ENCODE results near the gene RIMS1. TPM values are rescaled to one million over a fixed set of nuclear protein-coding genes. Genes with fewer than 3 reads are reported as not detected.

RIMS1 gene
- not detected in 2 replicates for total RNA-seq (2014; rRNA removed; shearing (Covaris generic))
- polyA plus RNA-seq (2015; cell fraction: cytosol; rRNA removed) = not detected in 2 replicates
- polyA plus RNA-seq (2015; cell fraction: nucleus; rRNA removed) = not detected in 2 replicates

DNA sequence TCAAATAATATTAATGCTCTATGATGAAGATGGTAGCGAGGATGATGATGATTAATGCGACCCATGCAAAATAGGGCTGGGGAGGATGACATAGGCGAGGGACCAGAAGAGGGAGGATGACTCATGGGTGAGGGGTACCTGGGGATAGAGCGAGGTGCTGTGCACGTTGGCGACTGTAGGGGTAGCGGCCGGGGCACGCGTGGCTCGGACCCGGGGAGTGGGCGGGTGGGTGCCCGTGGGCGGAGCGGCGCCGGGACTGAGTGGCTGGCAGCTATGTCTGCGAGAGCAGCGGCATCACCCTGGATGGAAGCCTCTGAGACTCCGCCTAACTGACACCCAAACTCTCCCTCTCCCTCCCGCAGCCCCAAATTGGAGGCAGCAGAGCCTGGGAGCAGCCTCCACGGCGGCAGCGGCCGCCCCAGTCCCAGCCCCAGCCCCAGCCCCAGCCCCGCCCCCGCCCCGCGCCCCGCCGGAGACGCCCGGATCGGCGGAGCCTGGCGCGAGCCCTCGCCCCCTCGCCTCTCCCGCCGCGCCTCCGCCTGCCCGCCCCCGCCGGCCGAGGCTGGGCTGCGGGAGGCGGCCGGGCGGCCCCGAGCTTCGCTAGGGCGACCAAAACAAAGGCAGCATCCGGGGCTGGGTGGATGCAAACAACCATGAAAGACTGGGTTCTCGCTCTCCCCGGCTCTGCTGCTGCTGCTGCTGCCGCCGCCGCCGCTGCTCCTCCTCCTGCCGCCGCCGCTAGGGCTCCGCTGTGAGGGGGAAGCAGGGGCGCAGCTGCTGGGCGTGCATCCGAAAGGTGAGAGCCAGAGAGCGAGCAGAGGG, at the start of gene RIMS1:
TSS of gene RIMS1 (plus strand) at position 367 of the 822 bp plus-strand sequence. CDS start 474 bp downstream, outside the sequence.
- in situ Hi-C loops (cut with HindIII; ENCODE audit: low pct_unique_long_range_greater_than_20kb, low sequenced_read_pairs) = no loop called here
- peak; percentile 2 for DNase-seq (ENCODE audit: low read depth, low spot score)

DNA sequence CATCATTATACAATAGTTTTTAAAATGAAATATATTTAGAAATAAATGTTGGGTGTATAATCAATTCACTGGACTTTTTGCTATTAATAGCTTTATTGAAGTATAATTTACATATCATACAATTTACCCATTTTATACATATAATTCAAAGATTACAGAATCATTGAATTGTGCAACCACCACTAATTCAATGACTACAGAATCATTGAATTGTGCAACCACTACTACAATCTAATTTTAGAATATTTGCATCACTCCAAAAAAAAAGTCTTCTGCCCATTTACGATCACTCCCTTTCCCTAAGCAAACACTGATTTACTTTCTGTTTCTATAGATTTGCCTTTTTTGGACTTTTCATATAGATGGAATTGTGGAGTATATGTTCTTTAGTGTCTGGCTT, 35.1 kb upstream of the RIMS1 start:
- no peak for DNase-seq (ENCODE audit: low read depth, low spot score)
- in situ Hi-C loops (cut with HindIII; ENCODE audit: low pct_unique_long_range_greater_than_20kb, low sequenced_read_pairs) = no loop called here

- DNase-seq (ENCODE audit: low read depth, low spot score) = no peak
- in situ Hi-C loops (cut with HindIII; ENCODE audit: low pct_unique_long_range_greater_than_20kb, low sequenced_read_pairs) = no loop called here
Measured at GRCh38 chr6:71852948-71853347, 33.4 kb upstream of the RIMS1 start.

GRCh38 chr6:71855406-71855805, 30.9 kb upstream of the RIMS1 start:
- in situ Hi-C loops (cut with HindIII; ENCODE audit: low pct_unique_long_range_greater_than_20kb, low sequenced_read_pairs) = no loop called here

DNA sequence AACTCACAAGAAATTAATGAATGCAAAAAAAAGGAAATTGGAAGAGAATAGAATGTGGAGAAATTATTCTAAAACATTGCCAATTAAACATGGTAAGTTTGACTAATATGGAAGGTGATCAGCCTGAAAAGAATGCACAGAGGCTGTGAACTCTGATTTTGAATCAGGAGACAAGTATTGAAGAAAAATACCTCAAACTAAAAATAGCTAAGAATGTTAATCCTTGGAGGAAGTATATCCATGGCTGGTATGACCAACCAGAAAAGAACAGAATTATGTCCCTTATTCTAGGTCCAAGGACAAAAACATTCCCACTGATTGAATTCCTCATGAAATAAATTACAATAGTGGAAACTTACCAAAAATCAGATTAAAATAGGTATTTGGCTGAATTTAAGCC, 7.3 kb upstream of the RIMS1 start:
- DNase-seq (ENCODE audit: low read depth, low spot score) = no peak
- in situ Hi-C loops (cut with HindIII; ENCODE audit: low pct_unique_long_range_greater_than_20kb, low sequenced_read_pairs) = no loop called here

More at GRCh38 chr6:71855406-71855805, 30.9 kb upstream of the RIMS1 start:
- peak; percentile 2 for DNase-seq (ENCODE audit: low read depth, low spot score)

- in situ Hi-C loops (cut with HindIII; ENCODE audit: low pct_unique_long_range_greater_than_20kb, low sequenced_read_pairs) = no loop called here
Measured at GRCh38 chr6:71887006-71887743, 825 bp downstream of the RIMS1 start.

GRCh38 chr6:71887744-71888230, 1.4 kb downstream of the RIMS1 start:
- in situ Hi-C loops (cut with HindIII; ENCODE audit: low pct_unique_long_range_greater_than_20kb, low sequenced_read_pairs) = no loop called here
- DNase-seq (ENCODE audit: low read depth, low spot score) = no peak

More at GRCh38 chr6:71887006-71887743, 825 bp downstream of the RIMS1 start:
- DNase-seq (ENCODE audit: low read depth, low spot score) = no peak

GRCh38 chr6:71888756-71889340, 2.5 kb downstream of the RIMS1 start:
- no peak for DNase-seq (ENCODE audit: low read depth, low spot score)
- in situ Hi-C loops (cut with HindIII; ENCODE audit: low pct_unique_long_range_greater_than_20kb, low sequenced_read_pairs) = no loop called here

DNA sequence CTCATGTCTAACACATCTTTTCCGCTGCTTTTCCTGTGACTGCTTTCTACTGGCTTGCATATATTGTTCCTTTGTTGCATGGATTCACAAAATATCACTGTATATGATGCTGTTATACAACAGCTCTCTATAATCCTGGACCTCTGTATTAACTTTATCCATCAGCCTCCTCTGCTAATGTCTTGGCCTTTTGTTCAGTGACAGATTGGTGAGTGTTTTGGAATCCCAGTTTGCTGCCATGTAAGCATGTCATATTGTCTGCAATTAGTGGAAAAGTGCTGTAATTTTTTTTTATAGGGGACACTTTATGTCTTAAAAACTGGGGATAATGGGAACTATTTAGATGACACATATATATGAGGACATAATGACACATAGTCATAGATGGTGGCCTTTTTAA, 3.0 kb downstream of the RIMS1 start:
- in situ Hi-C loops (cut with HindIII; ENCODE audit: low pct_unique_long_range_greater_than_20kb, low sequenced_read_pairs) = no loop called here
- no peak for DNase-seq (ENCODE audit: low read depth, low spot score)

DNA sequence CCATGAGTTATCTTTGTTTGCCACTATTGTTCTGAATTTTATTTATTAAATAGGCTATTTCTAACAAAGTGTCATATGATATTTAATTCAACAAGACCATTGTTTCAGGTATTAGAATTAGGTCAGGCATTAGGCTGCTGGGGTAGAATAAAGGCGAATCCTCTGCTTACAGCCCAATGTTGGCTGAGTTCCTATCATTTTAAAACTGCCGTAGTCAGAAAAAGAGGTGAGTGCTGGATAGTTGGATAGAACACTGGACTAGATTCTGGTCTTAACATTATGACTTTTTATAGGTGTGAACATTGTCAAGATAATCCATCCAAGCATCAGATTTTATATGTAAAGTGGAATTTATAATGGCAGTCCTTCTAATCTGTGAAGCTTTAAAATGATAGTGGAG, 6.3 kb downstream of the RIMS1 start:
- no peak for DNase-seq (ENCODE audit: low read depth, low spot score)
- in situ Hi-C loops (cut with HindIII; ENCODE audit: low pct_unique_long_range_greater_than_20kb, low sequenced_read_pairs) = no loop called here

DNA sequence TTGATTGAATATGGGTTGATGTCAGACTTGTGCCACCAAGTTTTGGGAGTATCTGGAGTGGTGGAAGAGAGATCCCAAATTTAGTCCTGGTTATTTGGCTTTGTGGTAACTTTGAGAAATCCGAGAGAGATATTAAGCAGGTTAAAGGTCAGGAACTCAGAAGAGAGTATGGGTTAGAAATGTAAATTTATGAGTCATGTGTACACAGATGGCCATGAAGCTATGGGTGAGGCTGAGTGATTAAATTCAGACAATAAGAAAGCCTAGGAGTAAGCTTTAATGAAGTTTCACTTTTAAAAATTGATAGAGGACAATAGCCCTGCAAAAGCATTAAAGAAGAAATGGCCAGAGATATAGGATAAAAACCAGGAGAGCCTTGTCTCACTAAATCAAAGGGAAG, 14.3 kb downstream of the RIMS1 start:
- in situ Hi-C loops (cut with HindIII; ENCODE audit: low pct_unique_long_range_greater_than_20kb, low sequenced_read_pairs) = no loop called here
- DNase-seq (ENCODE audit: low read depth, low spot score) = no peak

GRCh38 chr6:71902261-71902660, 15.9 kb downstream of the RIMS1 start:
- in situ Hi-C loops (cut with HindIII; ENCODE audit: low pct_unique_long_range_greater_than_20kb, low sequenced_read_pairs) = no loop called here
- DNase-seq (ENCODE audit: low read depth, low spot score) = no peak

GRCh38 chr6:71906813-71907212, 20.5 kb downstream of the RIMS1 start:
- in situ Hi-C loops (cut with HindIII; ENCODE audit: low pct_unique_long_range_greater_than_20kb, low sequenced_read_pairs) = no loop called here
- no peak for DNase-seq (ENCODE audit: low read depth, low spot score)

- no peak for DNase-seq (ENCODE audit: low read depth, low spot score)
- in situ Hi-C loops (cut with HindIII; ENCODE audit: low pct_unique_long_range_greater_than_20kb, low sequenced_read_pairs) = no loop called here
Measured at GRCh38 chr6:71908162-71908765, 21.9 kb downstream of the RIMS1 start.

DNA sequence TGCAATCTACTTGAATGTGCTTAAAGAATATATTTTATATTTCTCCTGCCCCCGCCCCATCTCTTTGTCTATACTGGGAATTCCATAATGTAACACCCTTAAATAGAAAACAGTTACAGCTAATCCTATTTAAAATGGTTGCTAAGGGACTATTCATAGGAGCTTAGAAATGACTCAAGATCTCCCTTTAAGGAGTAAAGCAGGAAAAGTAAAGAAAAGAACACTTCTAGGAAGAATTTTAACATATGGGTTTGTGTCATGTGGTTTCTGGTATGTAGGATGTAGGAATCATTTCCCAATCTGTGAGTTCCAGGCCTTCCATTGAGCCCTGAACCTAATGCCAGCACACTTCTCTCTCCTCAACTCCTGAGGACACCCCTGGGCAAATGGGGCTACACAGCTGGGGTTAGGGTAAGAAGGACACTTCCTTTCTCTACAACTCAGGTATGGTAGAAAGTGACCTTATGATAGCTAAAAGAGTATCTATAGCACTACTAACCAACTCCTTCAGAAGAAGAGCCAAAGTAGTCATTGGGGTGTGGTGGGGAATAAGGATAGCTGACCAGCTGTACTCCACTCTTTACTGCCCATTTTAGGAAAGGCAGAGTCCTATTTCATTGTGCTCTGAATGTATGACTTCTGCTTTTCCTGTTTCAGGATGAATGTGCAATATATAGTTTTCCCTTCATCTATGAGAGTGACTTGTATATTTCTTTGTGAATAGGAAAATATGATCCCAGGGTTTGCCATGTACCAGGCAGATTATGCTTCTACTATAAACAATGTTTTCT, 27.3 kb downstream of the RIMS1 start:
- in situ Hi-C loops (cut with HindIII; ENCODE audit: low pct_unique_long_range_greater_than_20kb, low sequenced_read_pairs) = no loop called here
- no peak for DNase-seq (ENCODE audit: low read depth, low spot score)

DNA sequence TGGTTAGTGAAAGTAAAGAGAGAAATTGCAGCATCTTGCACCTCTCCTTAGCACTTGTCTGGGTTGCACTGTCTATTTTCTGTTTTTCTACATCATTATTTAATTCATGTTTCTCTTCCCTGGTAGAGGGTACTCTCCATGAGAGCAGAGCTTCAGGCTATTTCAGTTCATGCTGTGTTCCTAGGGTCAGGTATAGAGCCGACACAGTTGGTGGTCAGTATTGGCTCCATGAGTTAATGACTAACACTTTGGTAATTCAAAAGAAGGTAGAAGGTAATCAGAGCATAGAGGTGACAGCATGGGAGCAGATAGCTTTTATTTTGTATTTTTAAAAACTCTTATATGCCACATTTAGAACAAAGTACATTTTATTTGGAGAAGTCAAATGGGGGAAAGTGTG, 42.7 kb downstream of the RIMS1 start:
- no peak for DNase-seq (ENCODE audit: low read depth, low spot score)
- in situ Hi-C loops (cut with HindIII; ENCODE audit: low pct_unique_long_range_greater_than_20kb, low sequenced_read_pairs) = no loop called here

DNA sequence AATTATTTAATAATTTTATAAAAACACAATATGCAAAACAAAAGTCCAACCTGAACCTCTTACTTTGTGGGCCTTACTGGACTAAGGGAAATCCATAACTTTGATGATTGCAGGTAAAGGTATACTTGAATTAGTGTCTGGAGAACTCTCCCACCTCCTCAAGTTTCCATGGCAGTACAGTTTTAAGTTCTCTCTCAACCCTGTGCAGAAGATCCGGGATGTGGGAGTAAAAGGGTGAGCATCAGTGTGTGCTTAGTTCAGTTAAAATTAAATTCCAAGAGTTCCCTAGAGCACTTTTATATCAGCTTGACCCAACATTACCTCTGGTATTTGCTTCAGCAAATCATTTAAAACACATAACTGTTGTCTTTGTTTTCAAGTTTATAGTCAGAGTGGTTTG, 47.5 kb downstream of the RIMS1 start:
- in situ Hi-C loops (cut with HindIII; ENCODE audit: low pct_unique_long_range_greater_than_20kb, low sequenced_read_pairs) = no loop called here
- no peak for DNase-seq (ENCODE audit: low read depth, low spot score)

Data from SK-MEL-5 (cell line).